Thyroid gland (tissue), 4 donors: ENCODE measurements around the gene NCR2.
"Not testable (repeated sequence)": the region's sequence is repeated elsewhere in the genome, so short reads cannot be mapped to it uniquely, and the experiment has no call there.

ENCODE experiments used
- CTCF ChIP-seq, 6 experiments: fragments of 200-600 bp in 3 of 6; fragments of 450-650 bp in 3 of 6; sonication (generic) in 3 of 6; IDR thresholded peaks; one replicate each; pipeline ENCODE4 v1.5.1; 2016 to 2019; ENCODE audit warnings: antibody characterized with exemption in 6 of 6, mild to moderate bottlenecking in 2 of 6, inconsistent platforms in 1 of 6, moderate library complexity in 1 of 6
- POLR2A ChIP-seq, 2 donors: fragments of 450-650 bp; IDR thresholded peaks; one replicate each; pipeline ENCODE4 v1.6.1; 2017; ENCODE audit warnings: antibody characterized with exemption in 2 of 2, mild to moderate bottlenecking in 2 of 2, moderate library complexity in 1 of 2

- TF ChIP-seq CTCF, POLR2A (IDR thresholded peaks at IDR 0.05): not testable (repeated sequence)
Observed at GRCh38 chr6:41297248-41297647, 38.2 kb upstream of the NCR2 start.
